AG10803 (cell line): Measurements from ENCODE around the gene EXOC4.

Experiments used
- DNase-seq: peaks from one replicate; pipeline ENCODE4 v3.0.0; 2010; ENCODE audit warnings: low read depth
- H3K4me3 ChIP-seq: 2 replicates; pipeline ENCODE4 v1.5.1; 2011; ENCODE audit warnings: mild to moderate bottlenecking, low read length, control low read depth
- TF ChIP-seq, protein P1 (sequence below): conservative IDR thresholded peaks from 2 replicates; pipeline ENCODE4 v1.5.1; 2011; ENCODE audit warnings: mild to moderate bottlenecking, low read length, control low read depth, inconsistent platforms

Gene EXOC4

DNA sequence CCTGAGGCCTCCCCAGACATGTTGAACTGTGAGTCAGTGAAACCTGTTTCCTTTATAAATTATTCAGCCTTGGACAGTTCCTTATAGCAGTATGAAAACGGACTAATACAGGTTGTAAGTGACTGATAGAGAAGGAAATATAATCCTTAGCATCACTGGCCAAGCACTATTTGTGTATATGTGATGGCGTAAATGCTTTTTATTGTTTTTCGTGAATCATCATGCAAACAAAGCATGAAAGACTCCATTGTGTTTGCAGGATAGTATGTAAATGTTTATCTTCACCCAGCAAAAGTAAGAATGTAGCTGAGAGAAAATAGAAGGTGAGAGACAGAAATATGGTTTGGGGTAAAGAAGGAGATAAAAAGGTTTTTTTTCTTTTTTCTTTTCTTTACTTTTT, 781.8 kb downstream of the EXOC4 start:
- DNase-seq = no peak

DNA sequence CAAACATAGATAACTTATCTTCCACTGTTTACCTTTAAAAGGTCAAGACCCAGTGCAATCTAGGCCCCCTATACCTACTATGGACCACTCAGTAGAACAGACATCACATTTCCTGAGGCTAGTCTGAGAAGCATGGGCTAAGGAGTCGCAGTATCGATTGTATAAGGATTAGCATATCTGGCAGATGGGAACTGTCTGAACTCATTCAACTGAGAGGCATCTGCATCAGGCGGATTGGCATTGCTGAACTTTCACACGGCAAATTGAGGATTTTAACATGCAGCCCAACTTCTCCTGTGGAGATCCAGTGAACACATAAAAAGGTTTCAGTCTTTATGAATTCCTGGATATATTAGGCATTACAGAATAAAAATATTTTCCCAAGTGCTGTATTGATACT, 785.1 kb downstream of the EXOC4 start:
- TF ChIP-seq, protein P1, sequence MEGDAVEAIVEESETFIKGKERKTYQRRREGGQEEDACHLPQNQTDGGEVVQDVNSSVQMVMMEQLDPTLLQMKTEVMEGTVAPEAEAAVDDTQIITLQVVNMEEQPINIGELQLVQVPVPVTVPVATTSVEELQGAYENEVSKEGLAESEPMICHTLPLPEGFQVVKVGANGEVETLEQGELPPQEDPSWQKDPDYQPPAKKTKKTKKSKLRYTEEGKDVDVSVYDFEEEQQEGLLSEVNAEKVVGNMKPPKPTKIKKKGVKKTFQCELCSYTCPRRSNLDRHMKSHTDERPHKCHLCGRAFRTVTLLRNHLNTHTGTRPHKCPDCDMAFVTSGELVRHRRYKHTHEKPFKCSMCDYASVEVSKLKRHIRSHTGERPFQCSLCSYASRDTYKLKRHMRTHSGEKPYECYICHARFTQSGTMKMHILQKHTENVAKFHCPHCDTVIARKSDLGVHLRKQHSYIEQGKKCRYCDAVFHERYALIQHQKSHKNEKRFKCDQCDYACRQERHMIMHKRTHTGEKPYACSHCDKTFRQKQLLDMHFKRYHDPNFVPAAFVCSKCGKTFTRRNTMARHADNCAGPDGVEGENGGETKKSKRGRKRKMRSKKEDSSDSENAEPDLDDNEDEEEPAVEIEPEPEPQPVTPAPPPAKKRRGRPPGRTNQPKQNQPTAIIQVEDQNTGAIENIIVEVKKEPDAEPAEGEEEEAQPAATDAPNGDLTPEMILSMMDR = no peak
- H3K4me3 ChIP-seq = no peak overlapping the region
- DNase-seq = no peak

More for the DNA sequence above, 781.8 kb downstream of the EXOC4 start:
- TF ChIP-seq, protein P1 = no peak
- no peak overlapping the region for H3K4me3 ChIP-seq

DNA sequence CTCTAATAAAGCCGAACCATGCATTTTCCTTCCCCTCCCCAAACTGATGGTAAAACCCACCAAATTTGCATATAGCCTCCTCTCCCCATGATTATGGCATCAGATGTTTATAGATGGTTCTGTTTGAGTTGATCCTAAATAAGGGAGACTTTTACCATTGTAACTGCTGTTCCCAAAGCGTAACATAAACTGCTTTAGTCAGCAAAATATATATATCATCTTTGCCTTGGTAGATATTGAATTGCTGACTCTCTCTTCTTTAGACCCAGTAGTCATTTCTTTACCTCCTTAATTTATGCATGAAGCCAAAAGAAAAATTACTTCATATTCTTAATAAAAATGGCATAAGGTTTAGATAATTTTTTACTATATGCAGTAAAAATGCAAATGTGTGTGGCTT, 788.1 kb downstream of the EXOC4 start:
- no peak overlapping the region for H3K4me3 ChIP-seq
- no peak for DNase-seq
- TF ChIP-seq, protein P1 = no peak

DNA sequence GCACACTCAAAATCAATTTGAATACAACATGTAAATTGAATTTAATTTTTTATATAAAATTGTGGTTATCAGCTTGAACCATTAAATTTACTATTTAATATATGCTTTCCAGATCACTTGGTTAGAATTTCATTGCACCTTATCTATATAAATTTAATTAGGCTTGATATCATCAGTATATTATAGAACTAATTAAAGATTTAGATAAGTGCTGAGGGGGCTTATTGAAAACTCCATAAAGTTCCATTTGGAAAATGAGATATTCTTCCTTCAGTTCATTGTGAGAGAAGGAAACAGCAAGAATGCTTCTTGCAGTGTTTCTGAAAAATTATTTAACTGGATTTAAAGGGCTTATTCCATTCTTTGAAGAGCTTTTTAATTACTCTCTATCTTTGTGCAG, 788.6 kb downstream of the EXOC4 start:
- H3K4me3 ChIP-seq = no peak overlapping the region
- TF ChIP-seq, protein P1 = no peak
- DNase-seq = no peak

DNA sequence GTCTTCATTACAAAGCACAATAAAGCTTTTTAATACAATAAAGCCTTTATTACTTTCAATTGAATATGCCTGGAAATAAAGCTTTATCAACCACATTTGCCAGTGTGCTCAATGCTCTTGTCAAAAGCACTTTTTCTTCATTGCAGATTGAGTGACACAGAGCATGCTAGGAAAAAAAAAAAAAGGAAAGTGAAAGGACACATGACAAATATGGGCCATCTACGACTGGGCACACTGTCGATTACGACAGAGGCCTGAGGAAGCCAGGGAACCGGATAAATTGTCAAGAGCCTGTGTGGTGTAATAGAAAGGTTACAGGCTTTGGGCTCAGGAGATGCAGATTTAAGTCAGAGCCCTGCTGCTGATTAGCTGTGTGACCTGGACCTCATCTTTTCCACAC, 789.4 kb downstream of the EXOC4 start:
- no peak overlapping the region for H3K4me3 ChIP-seq
- TF ChIP-seq, protein P1 = no peak
- no peak for DNase-seq

DNA sequence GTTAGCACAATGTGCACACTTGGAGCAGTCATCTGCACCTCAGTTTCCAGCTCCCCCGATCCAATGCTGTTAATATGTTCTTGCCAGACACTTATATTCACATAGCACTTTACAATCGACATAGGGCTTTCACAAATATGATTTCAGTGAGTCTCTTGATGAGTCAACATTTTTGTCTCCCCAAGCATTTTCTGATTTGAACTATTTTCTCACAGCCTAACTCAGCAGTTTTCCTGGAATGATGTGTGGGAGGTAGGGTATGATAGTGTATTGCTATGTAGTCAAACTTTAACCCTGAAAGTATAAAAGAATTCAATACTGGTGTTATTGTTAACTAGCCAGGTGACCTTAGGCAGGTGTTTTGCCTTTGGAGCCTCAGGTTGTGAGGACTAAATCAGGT, 791.8 kb downstream of the EXOC4 start:
- DNase-seq = peak; percentile 3
- TF ChIP-seq, protein P1 = no peak
- H3K4me3 ChIP-seq = no peak overlapping the region

DNA sequence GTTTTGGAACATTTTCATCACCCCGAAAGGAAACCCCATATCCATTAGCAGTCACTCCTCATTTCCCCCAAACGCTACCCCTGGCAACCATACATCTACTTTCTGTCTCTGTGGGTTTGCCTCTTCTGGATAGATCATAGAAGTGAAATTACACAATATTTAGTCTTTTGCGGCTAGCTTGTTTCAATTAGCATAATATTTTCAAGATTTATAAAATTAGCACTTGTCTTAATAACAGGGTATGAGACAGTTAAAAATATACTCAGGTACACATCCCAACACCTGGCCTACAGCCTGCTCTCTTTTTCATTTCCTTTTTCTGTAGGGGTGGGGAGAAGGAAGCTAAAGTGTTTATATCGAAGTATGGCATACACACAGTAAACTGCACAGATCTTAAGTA, 792.8 kb downstream of the EXOC4 start:
- H3K4me3 ChIP-seq = no peak overlapping the region
- TF ChIP-seq, protein P1 = no peak
- DNase-seq = no peak
